Fibroblast of pulmonary artery (primary cell): ENCODE data around the gene BBS10.
"Not testable (repeated sequence)": the region's sequence is repeated elsewhere in the genome, so short reads cannot be mapped to it uniquely, and the experiment has no call there.

Experiments
- DNase-seq: peaks from one replicate; pipeline ENCODE4 v3.0.0-alpha.2; 2010; ENCODE audit warnings: low read depth
- H3K4me3 ChIP-seq: replicated peaks from 2 replicates; pipeline ENCODE4 v1.5.1; 2011; ENCODE audit warnings: low read depth, mild to moderate bottlenecking, control low read depth, low read length, moderate library complexity
- CTCF ChIP-seq: IDR thresholded peaks from 2 replicates; pipeline ENCODE4 v1.5.1; 2011; ENCODE audit warnings: mild to moderate bottlenecking, control low read depth, low read length, inconsistent platforms; ENCODE audit errors: missing control alignments

The BBS10 gene

GRCh38 chr12:76348079-76348901 is at the start of gene BBS10:
Gene BBS10, minus strand, starts transcription at chr12:76348415. Its CDS starts 57 bp downstream, at chr12:76348358.
- peak; percentile 93 for DNase-seq
- peak; percentile 40 for TF ChIP-seq CTCF
- H3K4me3 ChIP-seq: peak within 1 kb of the TSS; percentile 89

- no peak overlapping the region for H3K4me3 ChIP-seq
- DNase-seq: no peak
- no peak for TF ChIP-seq CTCF
These were observed 43.2 kb upstream of the BBS10 start for GRCh38 chr12:76391461-76391860.

- DNase-seq: no peak
- no peak for TF ChIP-seq CTCF
- H3K4me3 ChIP-seq: no peak overlapping the region
These were observed 39.4 kb upstream of the BBS10 start for GRCh38 chr12:76387614-76388013.

GRCh38 chr12:76384560-76384959 is 36.3 kb upstream of the BBS10 start:
- no peak for DNase-seq
- H3K4me3 ChIP-seq: no peak overlapping the region
- no peak for TF ChIP-seq CTCF

- no peak for TF ChIP-seq CTCF
- no peak for DNase-seq
- no peak overlapping the region for H3K4me3 ChIP-seq
These were observed 35.8 kb upstream of the BBS10 start for GRCh38 chr12:76383988-76384387.

- no peak overlapping the region for H3K4me3 ChIP-seq
- DNase-seq: no peak
- no peak for TF ChIP-seq CTCF
These were observed 31.0 kb upstream of the BBS10 start for GRCh38 chr12:76379261-76379660.

- H3K4me3 ChIP-seq, DNase-seq: not testable (repeated sequence)
These were observed 28.7 kb upstream of the BBS10 start for GRCh38 chr12:76376876-76377275.
